GM23338 (cell line): ENCODE results near the gene ADIG. TPM values are rescaled to one million over a fixed set of nuclear protein-coding genes. Genes with fewer than 3 reads are reported as not detected.
A peak's percentile ranks its signal among the peaks of the same experiment; 100 is the strongest.

Source experiments
- ATAC-seq: fragments of 200-7000 bp; cut with Tn5 transposase; 3 replicates; pipeline ENCODE4 v1.9.1; 2020
- DNase-seq: peaks from one replicate; pipeline ENCODE4 v3.0.0-alpha.2; 2015; ENCODE audit warnings: low spot score
- H2AFZ ChIP-seq: fragments of 200-600 bp; sonication (generic); 2 replicates; pipeline ENCODE4 v1.8.0; 2016; ENCODE audit warnings: antibody characterized with exemption, mild to moderate bottlenecking, moderate library complexity
- H3F3A ChIP-seq: fragments of 200-600 bp; sonication (generic); replicated peaks from 2 replicates; pipeline ENCODE4 v1.8.0; 2017; ENCODE audit warnings: antibody characterized with exemption, mixed run types, low read depth
- H3K27ac ChIP-seq: fragments of 200-600 bp; sonication (generic); 2 replicates; pipeline ENCODE4 v1.6.1; 2016; ENCODE audit warnings: low read depth
- H3K27me3 ChIP-seq: fragments of 200-600 bp; sonication (generic); 2 replicates; pipeline ENCODE4 v1.8.0; 2016; ENCODE audit warnings: mild to moderate bottlenecking, mixed run types, moderate library complexity; ENCODE audit not compliant: insufficient read depth
- H3K36me3 ChIP-seq: fragments of 200-600 bp; sonication (generic); 2 replicates; pipeline ENCODE4 v1.8.0; 2016; ENCODE audit warnings: mild to moderate bottlenecking; ENCODE audit not compliant: insufficient read depth
- H3K4me1 ChIP-seq: fragments of 200-600 bp; sonication (generic); 2 replicates; pipeline ENCODE4 v1.8.0; 2016; ENCODE audit warnings: mild to moderate bottlenecking, moderate library complexity; ENCODE audit not compliant: insufficient read depth
- H3K4me2 ChIP-seq: fragments of 200-600 bp; sonication (generic); 2 replicates; pipeline ENCODE4 v1.7.1; 2017; ENCODE audit warnings: mixed run types
- H3K4me3 ChIP-seq: fragments of 200-600 bp; sonication (generic); 2 replicates; pipeline ENCODE4 v1.6.1; 2016; ENCODE audit warnings: mixed run types
- H3K79me2 ChIP-seq: fragments of 200-600 bp; sonication (generic); replicated peaks from 2 replicates; pipeline ENCODE4 v1.8.0; 2017; ENCODE audit warnings: mild to moderate bottlenecking; ENCODE audit not compliant: insufficient read depth
- H3K9me2 ChIP-seq: fragments of 200-600 bp; sonication (generic); 2 replicates; pipeline ENCODE4 v1.8.0; 2017; ENCODE audit not compliant: insufficient read depth
- H4K20me1 ChIP-seq: fragments of 200-600 bp; sonication (generic); replicated peaks from 2 replicates; pipeline ENCODE4 v1.8.0; 2017; ENCODE audit warnings: mild to moderate bottlenecking; ENCODE audit not compliant: insufficient read depth
- H3K27ac Mint-ChIP-seq: 2 replicates; pipeline ENCODE4 v1.8.0; 2020; ENCODE audit warnings: inconsistent platforms, mild to moderate bottlenecking, moderate library complexity, mixed read lengths
- H3K27me3 Mint-ChIP-seq: 3 replicates; pipeline ENCODE4 v1.8.0; 2022; ENCODE audit warnings: low read depth, mild to moderate bottlenecking, moderate library complexity, mixed read lengths, inconsistent platforms; ENCODE audit not compliant: insufficient read depth, poor library complexity
- H3K36me3 Mint-ChIP-seq: 3 replicates; pipeline ENCODE4 v1.8.0; 2021; ENCODE audit warnings: low read depth, mild to moderate bottlenecking, inconsistent platforms, moderate library complexity, mixed read lengths
- H3K4me1 Mint-ChIP-seq: 3 replicates; pipeline ENCODE4 v1.8.0; 2020; ENCODE audit warnings: mild to moderate bottlenecking, inconsistent platforms, mixed read lengths
- H3K4me3 Mint-ChIP-seq: 3 replicates; pipeline ENCODE4 v1.8.0; 2021; ENCODE audit warnings: moderate library complexity, mild to moderate bottlenecking, inconsistent platforms, mixed read lengths
- H3K9me3 Mint-ChIP-seq: 3 replicates; pipeline ENCODE4 v1.8.0; 2020; ENCODE audit warnings: moderate library complexity, mild to moderate bottlenecking, inconsistent platforms, mixed read lengths
- EZH2 ChIP-seq: fragments of 200-600 bp; sonication (generic); IDR thresholded peaks from one replicate; pipeline ENCODE4 v1.8.0; 2017; ENCODE audit warnings: antibody characterized with exemption, mild to moderate bottlenecking, low read depth; ENCODE audit not compliant: unreplicated experiment
- EZH2phosphoT487 ChIP-seq: fragments of 200-600 bp; sonication (generic); IDR thresholded peaks from one replicate; pipeline ENCODE4 v1.8.1; 2018; ENCODE audit warnings: antibody characterized with exemption; ENCODE audit not compliant: unreplicated experiment
- ZNF114 ChIP-seq: fragments of 250-450 bp; sonication (Bioruptor Pico); IDR thresholded peaks from 2 replicates; pipeline ENCODE4 v1.5.0; 2020; ENCODE audit warnings: mild to moderate bottlenecking, moderate library complexity
- ZNF331 ChIP-seq: fragments of 250-450 bp; sonication (Bioruptor Pico); IDR thresholded peaks from 2 replicates; pipeline ENCODE4 v1.5.0; 2020; ENCODE audit warnings: low read depth, mild to moderate bottlenecking, moderate library complexity
- polyA plus RNA-seq: library from polyadenylated mRNA; unstranded; fragments of >200 nt; fragmentation: Nextera tagmentation; extraction: Ambion mirVana; gene quantifications from 2 replicates; pipeline ENCODE4 v1.2.1, GENCODE V29; 2016
- total RNA-seq: library from RNA; depleted of rRNA; stranded (reverse); fragments of >200 nt; shearing (Covaris generic); gene quantifications from 2 replicates; pipeline ENCODE4 v1.2.3, GENCODE V29; 2014
- TF ChIP-seq, protein P1 (sequence below): fragments of 250-450 bp; sonication (Bioruptor Pico); IDR thresholded peaks from 2 replicates; pipeline ENCODE4 v1.5.0; 2020; ENCODE audit warnings: mild to moderate bottlenecking, moderate library complexity
- TF ChIP-seq, protein P2 (sequence below): IDR thresholded peaks from one replicate; pipeline ENCODE4 v1.6.1; 2018; ENCODE audit warnings: antibody characterized with exemption; ENCODE audit not compliant: unreplicated experiment
- TF ChIP-seq, protein P3 (sequence below), 2 experiments: fragments of 200-600 bp in 1 of 2; sonication (generic) in 1 of 2; conservative IDR thresholded peaks; 2 replicates each; pipeline versions ENCODE4 v1.5.1 to v1.6.1; 2016 to 2017; ENCODE audit warnings: antibody characterized with exemption in 2 of 2, low read depth in 2 of 2, mild to moderate bottlenecking in 2 of 2, moderate library complexity in 1 of 2

ADIG gene
- total and polyA plus RNA-seq, 2 experiments from 2014 or later, result not detected

DNA sequence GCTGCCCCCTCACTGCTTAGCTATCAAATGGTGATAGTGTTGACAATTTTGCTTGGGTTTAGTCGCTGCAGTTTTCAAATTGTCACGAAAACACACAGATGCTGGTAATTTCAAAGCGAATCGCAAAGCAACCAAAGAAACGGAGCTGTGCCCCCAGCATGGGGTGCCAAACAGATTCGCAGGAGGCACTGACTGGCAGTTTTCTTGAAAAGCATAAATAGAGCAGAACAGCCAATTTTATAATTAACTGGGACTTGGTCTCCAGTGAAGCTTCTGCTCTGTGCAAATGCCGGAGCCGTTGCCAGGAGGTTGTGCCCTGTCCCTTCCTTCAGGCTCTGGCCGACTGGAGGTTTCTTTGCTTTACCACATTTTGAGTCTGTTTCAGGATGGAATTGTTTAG, 39.4 kb downstream of the ADIG start:
- Histone ChIP-seq H2AFZ (peak overlapping the region; percentile 50), H3K27ac (no peak overlapping the region), H4K20me1 (no peaks in the 10 kb centered on the region), H3K4me3 (no peak overlapping the region), H3K4me1 (no peaks in the 10 kb centered on the region), H3K4me2 (no peak overlapping the region), H3K36me3 (no peaks in the 10 kb centered on the region), H3K9me2 (no peaks in the 10 kb centered on the region), H3F3A (no peaks in the 10 kb centered on the region), H3K27me3 (no peaks in the 10 kb centered on the region), H3K79me2 (no peaks in the 10 kb centered on the region)
- Mint-ChIP-seq H3K27me3 (peaks cover 4% of the 10 kb centered on the region), H3K36me3 (0 out of 3 replicates have a peak, but pooled peaks cover 3% of the 10 kb centered on the region), H3K9me3 (0 out of 3 replicates have a peak, but pooled peaks cover 4% of the 10 kb centered on the region), H3K4me1 (peaks cover 18% of the 10 kb centered on the region; the same call in 2 of the 3 replicates), H3K27ac (no peak overlapping the region), H3K4me3 (no peak overlapping the region)
- ATAC-seq (no peak; the same call in 2 of the 3 replicates), DNase-seq (no peak)
- TF ChIP-seq, protein P1, sequence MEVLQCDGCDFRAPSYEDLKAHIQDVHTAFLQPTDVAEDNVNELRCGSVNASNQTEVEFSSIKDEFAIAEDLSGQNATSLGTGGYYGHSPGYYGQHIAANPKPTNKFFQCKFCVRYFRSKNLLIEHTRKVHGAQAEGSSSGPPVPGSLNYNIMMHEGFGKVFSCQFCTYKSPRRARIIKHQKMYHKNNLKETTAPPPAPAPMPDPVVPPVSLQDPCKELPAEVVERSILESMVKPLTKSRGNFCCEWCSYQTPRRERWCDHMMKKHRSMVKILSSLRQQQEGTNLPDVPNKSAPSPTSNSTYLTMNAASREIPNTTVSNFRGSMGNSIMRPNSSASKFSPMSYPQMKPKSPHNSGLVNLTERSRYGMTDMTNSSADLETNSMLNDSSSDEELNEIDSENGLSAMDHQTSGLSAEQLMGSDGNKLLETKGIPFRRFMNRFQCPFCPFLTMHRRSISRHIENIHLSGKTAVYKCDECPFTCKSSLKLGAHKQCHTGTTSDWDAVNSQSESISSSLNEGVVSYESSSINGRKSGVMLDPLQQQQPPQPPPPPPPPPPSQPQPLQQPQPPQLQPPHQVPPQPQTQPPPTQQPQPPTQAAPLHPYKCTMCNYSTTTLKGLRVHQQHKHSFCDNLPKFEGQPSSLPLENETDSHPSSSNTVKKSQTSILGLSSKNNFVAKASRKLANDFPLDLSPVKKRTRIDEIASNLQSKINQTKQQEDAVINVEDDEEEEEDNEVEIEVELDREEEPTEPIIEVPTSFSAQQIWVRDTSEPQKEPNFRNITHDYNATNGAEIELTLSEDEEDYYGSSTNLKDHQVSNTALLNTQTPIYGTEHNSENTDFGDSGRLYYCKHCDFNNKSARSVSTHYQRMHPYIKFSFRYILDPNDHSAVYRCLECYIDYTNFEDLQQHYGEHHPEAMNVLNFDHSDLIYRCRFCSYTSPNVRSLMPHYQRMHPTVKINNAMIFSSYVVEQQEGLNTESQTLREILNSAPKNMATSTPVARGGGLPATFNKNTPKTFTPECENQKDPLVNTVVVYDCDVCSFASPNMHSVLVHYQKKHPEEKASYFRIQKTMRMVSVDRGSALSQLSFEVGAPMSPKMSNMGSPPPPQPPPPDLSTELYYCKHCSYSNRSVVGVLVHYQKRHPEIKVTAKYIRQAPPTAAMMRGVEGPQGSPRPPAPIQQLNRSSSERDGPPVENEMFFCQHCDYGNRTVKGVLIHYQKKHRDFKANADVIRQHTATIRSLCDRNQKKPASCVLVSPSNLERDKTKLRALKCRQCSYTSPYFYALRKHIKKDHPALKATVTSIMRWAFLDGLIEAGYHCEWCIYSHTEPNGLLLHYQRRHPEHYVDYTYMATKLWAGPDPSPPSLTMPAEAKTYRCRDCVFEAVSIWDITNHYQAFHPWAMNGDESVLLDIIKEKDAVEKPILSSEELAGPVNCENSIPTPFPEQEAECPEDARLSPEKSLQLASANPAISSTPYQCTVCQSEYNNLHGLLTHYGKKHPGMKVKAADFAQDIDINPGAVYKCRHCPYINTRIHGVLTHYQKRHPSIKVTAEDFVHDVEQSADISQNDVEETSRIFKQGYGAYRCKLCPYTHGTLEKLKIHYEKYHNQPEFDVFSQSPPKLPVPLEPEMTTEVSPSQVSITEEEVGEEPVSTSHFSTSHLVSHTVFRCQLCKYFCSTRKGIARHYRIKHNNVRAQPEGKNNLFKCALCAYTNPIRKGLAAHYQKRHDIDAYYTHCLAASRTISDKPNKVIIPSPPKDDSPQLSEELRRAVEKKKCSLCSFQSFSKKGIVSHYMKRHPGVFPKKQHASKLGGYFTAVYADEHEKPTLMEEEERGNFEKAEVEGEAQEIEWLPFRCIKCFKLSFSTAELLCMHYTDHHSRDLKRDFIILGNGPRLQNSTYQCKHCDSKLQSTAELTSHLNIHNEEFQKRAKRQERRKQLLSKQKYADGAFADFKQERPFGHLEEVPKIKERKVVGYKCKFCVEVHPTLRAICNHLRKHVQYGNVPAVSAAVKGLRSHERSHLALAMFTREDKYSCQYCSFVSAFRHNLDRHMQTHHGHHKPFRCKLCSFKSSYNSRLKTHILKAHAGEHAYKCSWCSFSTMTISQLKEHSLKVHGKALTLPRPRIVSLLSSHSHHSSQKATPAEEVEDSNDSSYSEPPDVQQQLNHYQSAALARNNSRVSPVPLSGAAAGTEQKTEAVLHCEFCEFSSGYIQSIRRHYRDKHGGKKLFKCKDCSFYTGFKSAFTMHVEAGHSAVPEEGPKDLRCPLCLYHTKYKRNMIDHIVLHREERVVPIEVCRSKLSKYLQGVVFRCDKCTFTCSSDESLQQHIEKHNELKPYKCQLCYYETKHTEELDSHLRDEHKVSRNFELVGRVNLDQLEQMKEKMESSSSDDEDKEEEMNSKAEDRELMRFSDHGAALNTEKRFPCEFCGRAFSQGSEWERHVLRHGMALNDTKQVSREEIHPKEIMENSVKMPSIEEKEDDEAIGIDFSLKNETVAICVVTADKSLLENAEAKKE (CRISPR knock-in tag), result no peak
- TF ChIP-seq ZNF114 (CRISPR knock-in tag), result no peak
- no peak for TF ChIP-seq EZH2
- TF ChIP-seq, protein P2, sequence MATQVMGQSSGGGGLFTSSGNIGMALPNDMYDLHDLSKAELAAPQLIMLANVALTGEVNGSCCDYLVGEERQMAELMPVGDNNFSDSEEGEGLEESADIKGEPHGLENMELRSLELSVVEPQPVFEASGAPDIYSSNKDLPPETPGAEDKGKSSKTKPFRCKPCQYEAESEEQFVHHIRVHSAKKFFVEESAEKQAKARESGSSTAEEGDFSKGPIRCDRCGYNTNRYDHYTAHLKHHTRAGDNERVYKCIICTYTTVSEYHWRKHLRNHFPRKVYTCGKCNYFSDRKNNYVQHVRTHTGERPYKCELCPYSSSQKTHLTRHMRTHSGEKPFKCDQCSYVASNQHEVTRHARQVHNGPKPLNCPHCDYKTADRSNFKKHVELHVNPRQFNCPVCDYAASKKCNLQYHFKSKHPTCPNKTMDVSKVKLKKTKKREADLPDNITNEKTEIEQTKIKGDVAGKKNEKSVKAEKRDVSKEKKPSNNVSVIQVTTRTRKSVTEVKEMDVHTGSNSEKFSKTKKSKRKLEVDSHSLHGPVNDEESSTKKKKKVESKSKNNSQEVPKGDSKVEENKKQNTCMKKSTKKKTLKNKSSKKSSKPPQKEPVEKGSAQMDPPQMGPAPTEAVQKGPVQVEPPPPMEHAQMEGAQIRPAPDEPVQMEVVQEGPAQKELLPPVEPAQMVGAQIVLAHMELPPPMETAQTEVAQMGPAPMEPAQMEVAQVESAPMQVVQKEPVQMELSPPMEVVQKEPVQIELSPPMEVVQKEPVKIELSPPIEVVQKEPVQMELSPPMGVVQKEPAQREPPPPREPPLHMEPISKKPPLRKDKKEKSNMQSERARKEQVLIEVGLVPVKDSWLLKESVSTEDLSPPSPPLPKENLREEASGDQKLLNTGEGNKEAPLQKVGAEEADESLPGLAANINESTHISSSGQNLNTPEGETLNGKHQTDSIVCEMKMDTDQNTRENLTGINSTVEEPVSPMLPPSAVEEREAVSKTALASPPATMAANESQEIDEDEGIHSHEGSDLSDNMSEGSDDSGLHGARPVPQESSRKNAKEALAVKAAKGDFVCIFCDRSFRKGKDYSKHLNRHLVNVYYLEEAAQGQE, result no peak
- TF ChIP-seq ZNF331, result no peak
- TF ChIP-seq, protein P3, sequence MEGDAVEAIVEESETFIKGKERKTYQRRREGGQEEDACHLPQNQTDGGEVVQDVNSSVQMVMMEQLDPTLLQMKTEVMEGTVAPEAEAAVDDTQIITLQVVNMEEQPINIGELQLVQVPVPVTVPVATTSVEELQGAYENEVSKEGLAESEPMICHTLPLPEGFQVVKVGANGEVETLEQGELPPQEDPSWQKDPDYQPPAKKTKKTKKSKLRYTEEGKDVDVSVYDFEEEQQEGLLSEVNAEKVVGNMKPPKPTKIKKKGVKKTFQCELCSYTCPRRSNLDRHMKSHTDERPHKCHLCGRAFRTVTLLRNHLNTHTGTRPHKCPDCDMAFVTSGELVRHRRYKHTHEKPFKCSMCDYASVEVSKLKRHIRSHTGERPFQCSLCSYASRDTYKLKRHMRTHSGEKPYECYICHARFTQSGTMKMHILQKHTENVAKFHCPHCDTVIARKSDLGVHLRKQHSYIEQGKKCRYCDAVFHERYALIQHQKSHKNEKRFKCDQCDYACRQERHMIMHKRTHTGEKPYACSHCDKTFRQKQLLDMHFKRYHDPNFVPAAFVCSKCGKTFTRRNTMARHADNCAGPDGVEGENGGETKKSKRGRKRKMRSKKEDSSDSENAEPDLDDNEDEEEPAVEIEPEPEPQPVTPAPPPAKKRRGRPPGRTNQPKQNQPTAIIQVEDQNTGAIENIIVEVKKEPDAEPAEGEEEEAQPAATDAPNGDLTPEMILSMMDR (conservative IDR thresholded peaks at IDR 0.05; ENCODE audit: low read depth in 2 of 2), result no peak
- no peak for TF ChIP-seq EZH2phosphoT487
